A549 treated with DMSO at 1 μM for 4 hours (cell line): ENCODE data around the gene OR10G4. TPM values are rescaled to one million over a fixed set of nuclear protein-coding genes. Genes with fewer than 3 reads are reported as not detected.

ENCODE experiments used
- total RNA-seq: library from RNA; stranded (reverse); fragments of 200-300 nt; extraction: Qiagen RNA extraction; gene quantifications from 5 replicates; pipeline ENCODE4 v1.2.3, GENCODE V29; 2022; ENCODE audit warnings: low read depth

OR10G4 gene, protein sequence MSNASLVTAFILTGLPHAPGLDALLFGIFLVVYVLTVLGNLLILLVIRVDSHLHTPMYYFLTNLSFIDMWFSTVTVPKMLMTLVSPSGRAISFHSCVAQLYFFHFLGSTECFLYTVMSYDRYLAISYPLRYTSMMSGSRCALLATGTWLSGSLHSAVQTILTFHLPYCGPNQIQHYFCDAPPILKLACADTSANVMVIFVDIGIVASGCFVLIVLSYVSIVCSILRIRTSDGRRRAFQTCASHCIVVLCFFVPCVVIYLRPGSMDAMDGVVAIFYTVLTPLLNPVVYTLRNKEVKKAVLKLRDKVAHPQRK
- not detected in 5 replicates for total RNA-seq

DNA sequence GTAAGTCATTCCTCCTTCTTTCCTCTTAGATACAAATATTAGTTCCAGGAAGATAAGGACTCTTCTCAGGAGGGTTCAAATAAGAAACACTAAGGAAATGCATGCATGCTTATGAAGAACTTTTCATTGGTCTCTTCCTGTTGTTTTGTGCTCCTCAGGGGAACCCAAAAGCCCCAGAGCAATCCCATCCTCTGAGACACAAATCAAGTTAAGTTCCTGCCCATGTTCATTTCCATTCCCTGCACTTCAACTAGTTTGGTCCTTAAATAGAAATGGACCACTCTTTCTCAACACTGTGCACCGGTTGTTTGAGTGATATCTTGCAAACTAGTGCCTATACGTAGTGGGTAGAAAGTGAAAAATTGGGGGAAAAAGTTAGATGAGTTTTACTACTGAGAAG is at the start of gene OR10G4:
OR10G4 (plus strand) TSS at position 301 of the 400 bp plus-strand sequence. CDS start 2,578 bp downstream, outside the sequence.

DNA sequence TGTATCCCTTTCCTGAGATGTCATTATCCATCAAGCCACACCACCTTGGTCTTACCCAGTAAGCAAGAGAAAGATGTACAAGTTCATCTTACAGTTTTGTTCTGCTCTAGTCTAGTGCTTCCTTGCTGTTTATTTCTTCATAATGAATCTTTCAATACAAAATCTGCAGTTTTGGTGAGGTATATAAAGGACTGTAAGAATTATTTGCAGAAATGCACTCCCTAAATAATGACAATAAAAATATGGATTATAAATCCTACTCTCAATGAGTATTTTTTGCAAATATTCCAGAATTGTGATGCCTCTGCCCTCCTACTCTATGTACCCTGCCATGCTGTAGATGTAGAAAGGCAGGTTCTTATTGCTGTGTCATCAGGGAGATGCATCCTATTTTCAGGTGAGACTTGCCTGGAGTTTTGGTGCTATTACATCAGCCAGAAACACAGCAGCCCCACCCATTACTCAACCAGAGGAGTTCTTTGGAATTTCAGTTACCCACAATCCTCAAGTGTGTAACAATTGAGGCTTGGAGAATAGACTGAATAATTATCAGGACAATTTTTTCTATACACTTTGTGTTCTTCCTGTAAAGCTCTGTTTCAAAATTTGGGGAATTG is 35.0 kb upstream of the OR10G4 start, which contains the start of gene OR10S1:
OR10S1 (minus strand) TSS at position 51 of the 617 bp plus-strand sequence. CDS start 117 bp downstream, outside the sequence.

DNA sequence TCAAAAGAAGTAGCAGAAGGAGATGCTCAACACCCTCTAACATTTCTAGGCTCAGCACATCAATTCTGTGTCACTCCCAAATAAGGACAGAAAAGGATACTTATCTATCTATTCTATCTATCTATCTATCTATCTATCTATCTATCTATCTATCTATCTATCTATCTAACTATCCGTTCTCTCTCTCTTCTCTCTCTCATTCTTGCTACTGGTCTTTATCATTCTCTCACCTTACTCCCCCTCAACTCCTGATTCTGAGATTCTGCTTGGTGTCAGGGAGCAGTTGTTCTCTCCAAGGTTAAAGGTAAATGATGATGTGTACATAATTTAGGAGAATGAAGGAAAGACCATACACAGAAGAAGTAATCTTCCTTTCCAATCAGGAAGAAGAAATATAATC is 17.7 kb upstream of the OR10G4 start, which contains the start of gene OR10G6:
OR10G6 (minus strand) TSS at position 43 of the 400 bp plus-strand sequence; CDS start at position 43, 0 bp downstream.

DNA sequence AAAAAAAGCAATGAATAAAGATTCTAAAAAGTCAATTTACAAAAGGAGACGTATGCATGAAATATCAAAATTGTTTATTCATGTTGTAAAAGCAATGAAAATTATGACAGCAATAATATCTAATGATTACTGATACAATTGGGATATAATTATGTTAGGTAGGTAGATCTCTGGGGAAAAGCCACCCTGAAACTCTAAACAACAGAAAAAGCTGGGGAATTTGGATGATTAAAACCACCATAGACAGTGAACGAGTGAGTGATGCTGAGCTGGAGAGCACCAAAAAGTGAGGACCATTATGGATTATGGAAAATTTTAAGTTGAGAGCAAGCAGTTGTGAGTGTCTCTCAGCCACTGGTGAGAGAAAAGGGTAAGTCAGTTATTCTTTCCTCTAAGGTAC is 13.7 kb downstream of the OR10G4 start, which contains the start of gene OR10G8:
OR10G8 (plus strand) TSS at position 301 of the 400 bp plus-strand sequence. CDS start 2,825 bp downstream, outside the sequence.

DNA sequence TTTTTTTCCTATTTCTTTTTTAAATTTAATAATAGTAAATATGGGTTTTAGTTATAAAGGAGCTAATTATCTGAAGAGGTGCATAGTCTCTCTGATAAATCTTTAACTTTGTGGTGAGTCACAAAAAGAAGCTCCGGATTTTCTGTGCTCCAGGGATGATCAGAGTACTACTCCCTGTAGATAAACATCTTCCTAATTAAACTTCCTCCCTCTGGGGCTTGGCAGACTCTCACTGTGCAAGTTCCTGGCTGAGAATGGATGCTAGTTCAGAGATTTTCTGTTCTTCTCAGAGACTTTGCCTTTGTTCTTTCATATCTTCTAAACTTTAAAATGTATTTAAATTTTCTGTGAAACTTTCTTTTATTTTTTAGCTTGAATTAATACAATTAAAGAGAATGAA is 28.5 kb downstream of the OR10G4 start, which contains the start of gene OR10G7:
OR10G7 (minus strand) TSS at position 72 of the 400 bp plus-strand sequence. CDS start 2,324 bp downstream, outside the sequence.

Other genes with a start within 250 kb of the OR10G4 start
- not detected in 5 replicates for gene OR6M1, start 206.6 kb upstream of the OR10G4 start, total RNA-seq
- gene TMEM225, start 127.3 kb upstream of the OR10G4 start, total RNA-seq, result not detected in 5 replicates
- not detected in 5 replicates for gene OR8D4, start 110.8 kb upstream of the OR10G4 start, total RNA-seq
- not detected in 5 replicates for gene OR4D5, start 73.4 kb upstream of the OR10G4 start, total RNA-seq
- gene OR6T1, start 69.2 kb upstream of the OR10G4 start, total RNA-seq, result not detected in 5 replicates
- gene OR10S1, start 35.2 kb upstream of the OR10G4 start, total RNA-seq, result not detected in 5 replicates
- gene OR10G6, start 17.8 kb upstream of the OR10G4 start, total RNA-seq, result not detected in 5 replicates
- gene OR10G9, start 10.0 kb downstream of the OR10G4 start, total RNA-seq, result not detected in 5 replicates
- not detected in 5 replicates for gene OR10G8, start 13.8 kb downstream of the OR10G4 start, total RNA-seq
- gene OR10G7, start 28.3 kb downstream of the OR10G4 start, total RNA-seq, result not detected in 5 replicates
- 0.20 to 0.37 TPM (median 0.29 TPM) in 5 replicates for gene VWA5A, start 102.5 kb downstream of the OR10G4 start, total RNA-seq
- not detected in 5 replicates for gene OR10D3, start 170.3 kb downstream of the OR10G4 start, total RNA-seq
- gene OR8G1, start 228.1 kb downstream of the OR10G4 start, total RNA-seq, result not detected in 5 replicates
- not detected in 5 replicates for gene OR8G5, start 243.4 kb downstream of the OR10G4 start, total RNA-seq